ENCODE measurements around the gene ITGAV.

- TF ChIP-seq POLR2A (IDR thresholded peaks at IDR 0.05; ENCODE audit: low read depth, low read length) = no peak
- TF ChIP-seq POLR2AphosphoS5 (IDR thresholded peaks at IDR 0.05; ENCODE audit: low read depth, low read length) = no peak
Measured at GRCh38 chr2:186724736-186725135, 134.9 kb downstream of the ITGAV start.
